Stomach (tissue), 4 donors: ENCODE data around the gene MYL2.

Experiments
- CTCF ChIP-seq, 7 experiments: fragments of 450-650 bp in 4 of 7; fragments of 200-600 bp in 3 of 7; sonication (generic) in 3 of 7; IDR thresholded peaks; one replicate each; pipeline ENCODE4 v1.5.1; 2016 to 2019; ENCODE audit warnings: antibody characterized with exemption in 7 of 7, control low read depth in 2 of 7, mild to moderate bottlenecking in 1 of 7
- EP300 ChIP-seq: sonication (generic); formaldehyde crosslinking; IDR thresholded peaks from one replicate; pipeline ENCODE4 v1.6.1; 2017; ENCODE audit warnings: antibody characterized with exemption
- POLR2A ChIP-seq, 4 donors: fragments of 450-650 bp; IDR thresholded peaks; one replicate each; pipeline ENCODE4 v1.6.1; 2016; ENCODE audit warnings: antibody characterized with exemption in 4 of 4, control low read depth in 2 of 4, mild to moderate bottlenecking in 1 of 4, moderate library complexity in 1 of 4
- POLR2AphosphoS5 ChIP-seq, 3 donors: sonication (generic); formaldehyde crosslinking; IDR thresholded peaks; one replicate each; pipeline ENCODE4 v1.6.1; 2016; ENCODE audit warnings: antibody characterized with exemption in 3 of 3

GRCh38 chr12:110957652-110958051 is 37.3 kb upstream of the MYL2 start:
- no peak for TF ChIP-seq CTCF (IDR thresholded peaks at IDR 0.05)
- TF ChIP-seq POLR2AphosphoS5 (IDR thresholded peaks at IDR 0.05), result no peak
- TF ChIP-seq EP300, result no peak
- TF ChIP-seq POLR2A (IDR thresholded peaks at IDR 0.05), result no peak
